Measurements from ENCODE around the gene OR7C1. TPM values are rescaled to one million over a fixed set of nuclear protein-coding genes. Genes with fewer than 3 reads are reported as not detected.

Gene OR7C1
- not detected for total RNA-seq

DNA sequence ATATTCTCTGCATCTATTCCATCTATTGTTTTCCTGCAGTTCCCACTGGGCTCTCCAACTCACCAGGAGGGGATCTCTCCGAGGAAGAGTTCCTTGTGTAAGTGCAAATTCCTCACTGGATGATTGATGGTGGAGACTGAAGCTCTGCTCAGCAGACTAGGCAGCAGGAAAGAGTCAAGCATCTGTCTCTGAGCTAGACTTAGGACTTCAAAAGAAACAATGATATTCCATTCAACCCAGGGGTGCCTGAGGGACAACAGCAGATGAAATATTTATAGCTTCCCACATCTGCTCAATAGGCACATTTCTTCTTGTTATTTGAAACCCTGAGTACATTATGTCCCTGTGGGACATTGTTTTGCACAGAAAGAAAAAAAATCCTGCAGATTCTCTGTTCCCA lies at the start of gene OR7C1, which contains the start of gene OR7A5:
OR7C1 (minus strand) TSS at position 175 of the 400 bp plus-strand sequence. CDS start 35,049 bp downstream, outside the sequence.
OR7A5 (minus strand) TSS at position 175 of the 400 bp plus-strand sequence. CDS start 6,944 bp downstream, outside the sequence.
- Histone ChIP-seq H3K36me3 (ENCODE audit: control insufficient read depth in 3 of 3, insufficient read depth in 3 of 3, low read length in 3 of 3) (no peaks in the 10 kb centered on the region), H3K27ac (ENCODE audit: low read depth, low read length) (no peak within 1 kb of the TSS)

DNA sequence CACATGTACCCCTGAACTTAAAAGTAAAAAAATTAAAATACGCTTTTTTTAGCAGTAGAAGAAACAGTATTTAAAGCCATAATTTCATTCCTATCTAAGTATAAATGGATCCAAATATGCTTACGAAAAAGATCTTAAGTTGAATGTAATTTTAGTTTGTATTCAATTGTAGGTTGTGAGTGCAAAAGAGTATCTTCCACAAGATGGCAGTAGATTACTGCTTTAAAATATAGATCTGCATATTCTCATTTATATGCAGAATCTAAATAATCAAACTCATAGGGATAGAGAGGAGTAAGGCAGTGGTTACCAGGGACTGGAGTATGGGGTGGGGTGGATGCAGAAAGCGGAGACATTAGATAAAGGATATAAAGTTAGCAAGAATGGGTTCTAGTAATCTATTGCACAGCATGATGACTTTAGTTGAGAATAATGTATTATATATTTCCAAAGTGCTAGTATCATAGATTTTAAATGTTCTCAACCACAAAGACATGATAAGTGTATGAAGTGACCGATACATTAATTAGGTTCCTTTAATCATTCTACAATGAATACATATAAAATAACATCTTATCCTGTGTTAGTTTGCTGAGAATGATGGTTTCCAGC lies 36.7 kb upstream of the OR7C1 start:
- no peaks in the 10 kb centered on the region for H3K4me1 ChIP-seq (ENCODE audit: control insufficient read depth in 3 of 3, insufficient read depth in 3 of 3, low read length in 3 of 3)
- H3K9me3 ChIP-seq (ENCODE audit: control insufficient read depth in 3 of 3, low read length in 3 of 3), result peaks cover 0 to 2% (median 0%) of the 10 kb centered on the region in 3 donors
- no peaks in the 10 kb centered on the region for H3K36me3 ChIP-seq (ENCODE audit: control insufficient read depth in 3 of 3, insufficient read depth in 3 of 3, low read length in 3 of 3)
- no peak overlapping the region for H3K9ac ChIP-seq (ENCODE audit: low read depth in 1 of 3, low read length in 3 of 3)
- peaks cover 0 to 3% (median 0%) of the 10 kb centered on the region in 3 donors for H3K27me3 ChIP-seq (ENCODE audit: control insufficient read depth in 3 of 3, insufficient read depth in 3 of 3, low read length in 3 of 3)
- no peak overlapping the region for H3K4me3 ChIP-seq (ENCODE audit: low read length in 3 of 3)
- H3K27ac ChIP-seq (ENCODE audit: low read depth, low read length), result no peak overlapping the region

More for the DNA sequence above, at the start of gene OR7C1, which contains the start of gene OR7A5:
- no peak within 1 kb of the TSS for H3K4me3 ChIP-seq (ENCODE audit: low read length in 3 of 3)
- no peaks in the 10 kb centered on the region for H3K9me3 ChIP-seq (ENCODE audit: control insufficient read depth in 3 of 3, low read length in 3 of 3)
- no peaks in the 10 kb centered on the region for H3K4me1 ChIP-seq (ENCODE audit: control insufficient read depth in 3 of 3, insufficient read depth in 3 of 3, low read length in 3 of 3)
- H3K9ac ChIP-seq (ENCODE audit: low read depth in 1 of 3, low read length in 3 of 3), result no peak within 1 kb of the TSS
- H3K27me3 ChIP-seq (ENCODE audit: control insufficient read depth in 3 of 3, insufficient read depth in 3 of 3, low read length in 3 of 3), result no peaks in the 10 kb centered on the region

DNA sequence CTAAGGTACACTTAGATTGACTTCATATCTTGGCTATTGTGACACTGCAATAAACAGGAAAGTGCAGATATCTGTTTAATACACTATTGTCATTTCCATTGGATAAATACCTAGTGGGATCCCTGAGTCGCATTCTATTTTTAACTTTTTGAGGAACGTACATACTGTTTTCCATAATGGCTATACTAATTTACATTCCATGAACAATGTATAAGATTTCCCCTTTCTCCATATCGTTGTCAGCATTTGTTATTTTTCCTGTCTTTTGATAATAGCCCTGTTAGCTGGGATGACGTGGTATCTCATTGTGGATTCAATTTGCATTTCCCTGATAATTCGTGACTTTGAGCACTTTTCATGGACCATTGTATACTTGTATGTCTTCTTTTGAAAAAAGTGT lies 33.5 kb upstream of the OR7C1 start:
- H3K4me1 ChIP-seq (ENCODE audit: control insufficient read depth in 3 of 3, insufficient read depth in 3 of 3, low read length in 3 of 3), result no peaks in the 10 kb centered on the region
- H3K9ac ChIP-seq (ENCODE audit: low read depth in 1 of 3, low read length in 3 of 3), result no peak overlapping the region
- H3K27me3 ChIP-seq (ENCODE audit: control insufficient read depth in 3 of 3, insufficient read depth in 3 of 3, low read length in 3 of 3), result peaks cover 0 to 3% (median 0%) of the 10 kb centered on the region in 3 donors
- no peak overlapping the region for H3K27ac ChIP-seq (ENCODE audit: low read depth, low read length)
- peaks cover 0 to 2% (median 0%) of the 10 kb centered on the region in 3 donors for H3K9me3 ChIP-seq (ENCODE audit: control insufficient read depth in 3 of 3, low read length in 3 of 3)
- H3K4me3 ChIP-seq (ENCODE audit: low read length in 3 of 3), result no peak overlapping the region
- no peaks in the 10 kb centered on the region for H3K36me3 ChIP-seq (ENCODE audit: control insufficient read depth in 3 of 3, insufficient read depth in 3 of 3, low read length in 3 of 3)

DNA sequence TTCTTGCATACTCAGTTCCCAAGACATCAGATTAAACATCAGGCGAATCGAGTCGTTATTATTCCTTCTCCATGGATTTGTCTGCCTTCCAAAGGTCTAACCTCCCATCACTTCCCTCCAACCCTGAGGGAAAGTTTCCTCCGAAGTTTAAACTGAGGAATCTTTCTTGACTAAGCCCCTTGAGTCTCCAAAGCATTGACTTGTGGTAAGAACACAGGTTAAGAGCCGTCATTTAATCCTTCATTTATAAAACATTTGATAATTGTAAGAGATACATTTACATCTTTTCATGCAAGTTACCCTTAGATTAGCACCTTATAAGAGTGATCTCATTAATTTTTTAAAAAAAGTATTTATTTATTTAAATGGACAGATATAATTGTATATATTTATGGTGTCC lies 13.8 kb upstream of the OR7C1 start, which contains the start of gene OR7A10:
OR7A10 (minus strand) TSS at position 101 of the 400 bp plus-strand sequence. CDS start 7,045 bp downstream, outside the sequence.
- peaks cover 0 to 6% (median 4%) of the 10 kb centered on the region in 3 donors for H3K27me3 ChIP-seq (ENCODE audit: control insufficient read depth in 3 of 3, insufficient read depth in 3 of 3, low read length in 3 of 3)
- H3K27ac ChIP-seq (ENCODE audit: low read depth, low read length), result no peak within 1 kb of the TSS
- H3K9ac ChIP-seq (ENCODE audit: low read depth in 1 of 3, low read length in 3 of 3), result no peak within 1 kb of the TSS
- no peaks in the 10 kb centered on the region for H3K36me3 ChIP-seq (ENCODE audit: control insufficient read depth in 3 of 3, insufficient read depth in 3 of 3, low read length in 3 of 3)
- no peaks in the 10 kb centered on the region for H3K4me1 ChIP-seq (ENCODE audit: control insufficient read depth in 3 of 3, insufficient read depth in 3 of 3, low read length in 3 of 3)
- H3K4me3 ChIP-seq (ENCODE audit: low read length in 3 of 3), result no peak within 1 kb of the TSS
- H3K9me3 ChIP-seq (ENCODE audit: control insufficient read depth in 3 of 3, low read length in 3 of 3), result peaks cover 0 to 2% (median 2%) of the 10 kb centered on the region in 3 donors

DNA sequence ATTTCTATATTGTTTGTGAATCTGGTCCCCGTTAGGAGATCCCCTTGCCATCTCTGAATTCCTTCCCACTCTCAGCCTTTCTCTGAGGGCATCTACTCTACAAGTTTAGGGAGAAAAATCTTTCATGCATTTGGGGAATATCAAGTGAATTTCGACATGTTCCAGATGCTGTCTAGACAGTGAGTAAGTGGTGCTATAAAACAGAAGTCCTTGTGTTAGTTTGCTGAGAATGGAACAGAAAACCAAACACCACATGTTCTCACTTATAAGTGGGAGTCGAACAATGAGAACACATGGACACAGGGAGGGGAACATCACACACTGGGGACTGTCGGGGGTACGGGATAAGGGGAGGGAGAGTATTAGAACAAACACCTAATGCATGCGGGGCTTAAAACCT lies 8.6 kb upstream of the OR7C1 start:
- H3K9me3 ChIP-seq (ENCODE audit: control insufficient read depth in 3 of 3, low read length in 3 of 3), result no peaks in the 10 kb centered on the region
- H3K4me1 ChIP-seq (ENCODE audit: control insufficient read depth in 3 of 3, insufficient read depth in 3 of 3, low read length in 3 of 3), result no peaks in the 10 kb centered on the region
- H3K27ac ChIP-seq (ENCODE audit: low read depth, low read length), result no peak overlapping the region
- H3K36me3 ChIP-seq (ENCODE audit: control insufficient read depth in 3 of 3, insufficient read depth in 3 of 3, low read length in 3 of 3), result no peaks in the 10 kb centered on the region
- H3K9ac ChIP-seq (ENCODE audit: low read depth in 1 of 3, low read length in 3 of 3), result no peak overlapping the region
- H3K27me3 ChIP-seq (ENCODE audit: control insufficient read depth in 3 of 3, insufficient read depth in 3 of 3, low read length in 3 of 3), result peaks cover 0 to 4% (median 0%) of the 10 kb centered on the region in 3 donors
- H3K4me3 ChIP-seq (ENCODE audit: low read length in 3 of 3), result no peak overlapping the region

DNA sequence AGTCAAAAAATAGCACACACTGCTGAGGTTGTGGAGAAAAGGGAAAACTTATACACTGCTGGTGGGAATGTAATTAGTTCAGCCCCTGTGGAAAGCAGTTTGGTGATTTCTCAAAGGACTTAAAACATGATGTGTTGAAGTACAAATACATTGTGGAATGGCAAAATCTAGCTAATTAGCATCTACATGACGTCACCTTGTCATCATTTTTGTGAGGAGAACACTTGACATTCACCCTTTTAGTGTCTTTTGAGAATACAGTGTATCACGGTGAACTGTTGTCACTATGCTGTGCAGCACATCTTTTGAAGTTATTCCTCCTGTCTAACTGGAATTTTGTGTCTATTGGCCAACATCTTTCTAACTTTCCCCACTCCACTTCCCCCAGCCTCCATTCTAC lies 8.2 kb upstream of the OR7C1 start:
- Histone ChIP-seq H3K4me3 (ENCODE audit: low read length in 3 of 3) (no peak overlapping the region), H3K36me3 (ENCODE audit: control insufficient read depth in 3 of 3, insufficient read depth in 3 of 3, low read length in 3 of 3) (no peaks in the 10 kb centered on the region), H3K9me3 (ENCODE audit: control insufficient read depth in 3 of 3, low read length in 3 of 3) (no peaks in the 10 kb centered on the region), H3K27me3 (ENCODE audit: control insufficient read depth in 3 of 3, insufficient read depth in 3 of 3, low read length in 3 of 3) (peaks cover 0 to 4% (median 0%) of the 10 kb centered on the region in 3 donors), H3K4me1 (ENCODE audit: control insufficient read depth in 3 of 3, insufficient read depth in 3 of 3, low read length in 3 of 3) (no peaks in the 10 kb centered on the region), H3K27ac (ENCODE audit: low read depth, low read length) (no peak overlapping the region), H3K9ac (ENCODE audit: low read depth in 1 of 3, low read length in 3 of 3) (no peak overlapping the region)

DNA sequence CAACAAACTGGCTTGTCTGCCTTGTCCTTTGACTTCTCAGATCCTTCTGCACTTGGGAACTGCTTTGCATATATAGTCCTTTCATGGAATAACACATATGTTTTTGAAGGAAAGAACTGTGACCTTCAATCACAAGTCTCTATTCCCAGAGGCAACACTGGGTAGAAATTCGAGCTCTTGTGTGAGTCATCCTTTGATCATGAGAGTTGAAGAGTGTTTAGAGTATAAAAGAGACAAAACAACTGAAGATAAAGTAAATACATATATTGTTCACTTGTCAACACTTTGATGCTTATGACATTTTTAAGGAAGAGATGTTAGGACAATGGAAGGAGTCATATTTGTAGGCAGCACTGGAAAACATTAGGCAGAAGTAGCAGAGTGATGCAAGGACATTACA lies 5.2 kb upstream of the OR7C1 start:
- H3K4me1 ChIP-seq (ENCODE audit: control insufficient read depth in 3 of 3, insufficient read depth in 3 of 3, low read length in 3 of 3), result no peaks in the 10 kb centered on the region
- H3K9me3 ChIP-seq (ENCODE audit: control insufficient read depth in 3 of 3, low read length in 3 of 3), result no peaks in the 10 kb centered on the region
- no peak overlapping the region for H3K4me3 ChIP-seq (ENCODE audit: low read length in 3 of 3)
- H3K36me3 ChIP-seq (ENCODE audit: control insufficient read depth in 3 of 3, insufficient read depth in 3 of 3, low read length in 3 of 3), result no peaks in the 10 kb centered on the region
- peaks cover 0 to 4% (median 0%) of the 10 kb centered on the region in 3 donors for H3K27me3 ChIP-seq (ENCODE audit: control insufficient read depth in 3 of 3, insufficient read depth in 3 of 3, low read length in 3 of 3)
- H3K27ac ChIP-seq (ENCODE audit: low read depth, low read length), result no peak overlapping the region
- H3K9ac ChIP-seq (ENCODE audit: low read depth in 1 of 3, low read length in 3 of 3), result no peak overlapping the region

DNA sequence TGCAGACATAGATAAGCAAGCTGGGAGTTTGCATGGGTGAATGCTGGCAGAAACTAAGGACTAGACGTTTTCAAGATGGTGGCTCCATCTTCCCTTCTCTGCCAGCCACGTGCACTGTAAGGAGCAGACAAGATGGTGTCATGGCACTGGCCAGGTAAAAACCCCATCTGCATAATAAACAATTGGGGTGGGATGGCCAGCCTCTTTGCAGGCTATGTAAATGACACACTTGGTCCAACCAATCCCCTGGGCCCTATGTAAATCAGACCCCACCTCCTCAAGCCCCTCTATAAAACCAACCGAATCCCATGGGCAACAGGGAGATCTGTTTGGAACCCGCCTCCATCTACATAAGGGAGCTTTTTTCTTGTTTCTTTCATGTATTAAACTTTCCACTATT lies 2.4 kb upstream of the OR7C1 start:
- H3K36me3 ChIP-seq (ENCODE audit: control insufficient read depth in 3 of 3, insufficient read depth in 3 of 3, low read length in 3 of 3), result no peaks in the 10 kb centered on the region
- no peaks in the 10 kb centered on the region for H3K9me3 ChIP-seq (ENCODE audit: control insufficient read depth in 3 of 3, low read length in 3 of 3)
- no peak overlapping the region for H3K27ac ChIP-seq (ENCODE audit: low read depth, low read length)
- no peaks in the 10 kb centered on the region for H3K4me1 ChIP-seq (ENCODE audit: control insufficient read depth in 3 of 3, insufficient read depth in 3 of 3, low read length in 3 of 3)
- no peak overlapping the region for H3K4me3 ChIP-seq (ENCODE audit: low read length in 3 of 3)
- no peaks in the 10 kb centered on the region for H3K27me3 ChIP-seq (ENCODE audit: control insufficient read depth in 3 of 3, insufficient read depth in 3 of 3, low read length in 3 of 3)
- H3K9ac ChIP-seq (ENCODE audit: low read depth in 1 of 3, low read length in 3 of 3), result no peak overlapping the region

DNA sequence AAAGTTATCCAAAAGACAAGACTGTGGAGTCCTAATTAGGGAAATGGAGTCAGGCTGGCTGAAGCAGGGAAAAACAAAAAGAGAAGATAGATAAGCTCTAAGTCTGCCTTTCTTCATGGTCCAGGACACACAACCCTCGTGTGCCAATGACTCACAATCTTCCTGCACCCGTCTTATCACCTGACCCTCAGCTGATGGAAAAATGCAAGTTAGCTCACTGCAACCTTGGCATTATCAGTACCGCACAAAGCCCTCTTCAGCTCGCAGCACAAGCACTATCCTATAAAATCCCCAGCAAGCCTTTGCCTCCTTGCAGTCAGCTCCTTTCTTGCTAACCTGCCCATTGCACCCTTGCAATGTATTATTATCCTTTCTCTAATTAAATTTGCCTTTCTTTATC lies 4.3 kb downstream of the OR7C1 start:
- Histone ChIP-seq H3K36me3 (ENCODE audit: control insufficient read depth in 3 of 3, insufficient read depth in 3 of 3, low read length in 3 of 3) (no peaks in the 10 kb centered on the region), H3K27ac (ENCODE audit: low read depth, low read length) (no peak overlapping the region), H3K4me1 (ENCODE audit: control insufficient read depth in 3 of 3, insufficient read depth in 3 of 3, low read length in 3 of 3) (no peaks in the 10 kb centered on the region), H3K4me3 (ENCODE audit: low read length in 3 of 3) (no peak overlapping the region), H3K27me3 (ENCODE audit: control insufficient read depth in 3 of 3, insufficient read depth in 3 of 3, low read length in 3 of 3) (no peaks in the 10 kb centered on the region), H3K9ac (ENCODE audit: low read depth in 1 of 3, low read length in 3 of 3) (no peak overlapping the region), H3K9me3 (ENCODE audit: control insufficient read depth in 3 of 3, low read length in 3 of 3) (peaks cover 0 to under 1% (median 0%) of the 10 kb centered on the region in 3 donors)

DNA sequence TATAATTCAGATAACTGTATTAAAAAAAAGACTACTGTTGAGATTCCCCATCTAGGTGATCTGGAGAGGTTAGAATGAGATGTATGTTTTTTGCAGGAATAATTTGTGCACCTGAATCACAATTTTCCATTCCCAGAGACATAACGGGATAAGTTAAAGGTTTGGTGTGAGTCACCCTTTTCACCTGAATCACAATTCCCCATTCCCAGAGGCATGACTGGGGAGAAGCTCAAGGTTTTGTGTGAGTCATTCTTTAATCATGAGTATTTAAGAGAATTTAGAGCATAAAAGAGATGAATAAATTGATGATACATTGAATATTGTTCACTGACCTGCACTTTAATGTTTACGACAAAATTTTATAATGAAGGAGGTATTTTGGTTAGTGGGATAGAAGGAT lies 9.0 kb downstream of the OR7C1 start:
- no peak overlapping the region for H3K27ac ChIP-seq (ENCODE audit: low read depth, low read length)
- H3K27me3 ChIP-seq (ENCODE audit: control insufficient read depth in 3 of 3, insufficient read depth in 3 of 3, low read length in 3 of 3), result no peaks in the 10 kb centered on the region
- no peaks in the 10 kb centered on the region for H3K4me1 ChIP-seq (ENCODE audit: control insufficient read depth in 3 of 3, insufficient read depth in 3 of 3, low read length in 3 of 3)
- H3K36me3 ChIP-seq (ENCODE audit: control insufficient read depth in 3 of 3, insufficient read depth in 3 of 3, low read length in 3 of 3), result no peaks in the 10 kb centered on the region
- H3K9ac ChIP-seq (ENCODE audit: low read depth in 1 of 3, low read length in 3 of 3), result no peak overlapping the region
- peaks cover 0 to 4% (median 0%) of the 10 kb centered on the region in 3 donors for H3K9me3 ChIP-seq (ENCODE audit: control insufficient read depth in 3 of 3, low read length in 3 of 3)
- H3K4me3 ChIP-seq (ENCODE audit: low read length in 3 of 3), result no peak overlapping the region
